Skeletal muscle satellite cell (primary cell): Measurements from ENCODE around the gene CCDC38.

Experiments used
- H3K27me3 ChIP-seq: 2 replicates; pipeline ENCODE4 v1.7.0; 2013; ENCODE audit warnings: low read length; ENCODE audit not compliant: control insufficient read depth, insufficient read depth
- H3K36me3 ChIP-seq: 2 replicates; pipeline ENCODE4 v1.7.0; 2013; ENCODE audit warnings: mild to moderate bottlenecking, control low read depth, low read length; ENCODE audit not compliant: insufficient read depth
- H3K4me1 ChIP-seq: 2 replicates; pipeline ENCODE4 v1.7.0; 2013; ENCODE audit warnings: low read length; ENCODE audit not compliant: control insufficient read depth, insufficient read depth
- H3K4me2 ChIP-seq: 2 replicates; pipeline ENCODE4 v1.7.0; 2013; ENCODE audit warnings: mild to moderate bottlenecking, low read length
- H3K4me3 ChIP-seq: 2 replicates; pipeline ENCODE4 v1.7.0; 2013; ENCODE audit warnings: low read length
- H3K9ac ChIP-seq: 2 replicates; pipeline ENCODE4 v1.7.0; 2013; ENCODE audit warnings: mild to moderate bottlenecking, low read depth, low read length, moderate library complexity
- H3K9me3 ChIP-seq: replicated peaks from 2 replicates; pipeline ENCODE4 v1.7.0; 2013; ENCODE audit warnings: mild to moderate bottlenecking, control low read depth, low read length

Gene CCDC38

DNA sequence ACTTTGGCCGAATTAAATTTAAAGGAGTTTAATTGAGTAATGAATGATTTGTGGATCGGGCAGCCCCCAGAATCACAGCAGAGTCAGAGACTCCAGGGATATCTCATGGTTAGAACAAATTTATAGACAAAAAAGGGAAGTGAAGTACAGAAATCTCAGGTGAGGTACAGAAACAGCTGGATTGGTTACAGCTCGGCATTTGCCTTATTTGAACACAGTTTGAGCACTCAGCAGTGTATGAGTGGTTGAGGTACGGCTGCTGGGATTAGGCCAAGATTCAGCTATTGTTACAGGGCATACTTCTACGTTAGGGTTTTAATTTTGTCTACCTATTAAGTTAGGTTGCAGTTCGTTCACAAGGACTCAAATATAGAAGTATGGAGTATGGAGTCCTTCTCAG, 23.3 kb downstream of the CCDC38 start:
- H3K36me3 ChIP-seq: no peaks in the 10 kb centered on the region
- H3K27me3 ChIP-seq: peaks cover 28% of the 10 kb centered on the region
- no peak overlapping the region for H3K4me3 ChIP-seq
- H3K9me3 ChIP-seq: no peaks in the 10 kb centered on the region
- H3K4me2 ChIP-seq: no peak overlapping the region
- no peak overlapping the region for H3K9ac ChIP-seq
- no peaks in the 10 kb centered on the region for H3K4me1 ChIP-seq

DNA sequence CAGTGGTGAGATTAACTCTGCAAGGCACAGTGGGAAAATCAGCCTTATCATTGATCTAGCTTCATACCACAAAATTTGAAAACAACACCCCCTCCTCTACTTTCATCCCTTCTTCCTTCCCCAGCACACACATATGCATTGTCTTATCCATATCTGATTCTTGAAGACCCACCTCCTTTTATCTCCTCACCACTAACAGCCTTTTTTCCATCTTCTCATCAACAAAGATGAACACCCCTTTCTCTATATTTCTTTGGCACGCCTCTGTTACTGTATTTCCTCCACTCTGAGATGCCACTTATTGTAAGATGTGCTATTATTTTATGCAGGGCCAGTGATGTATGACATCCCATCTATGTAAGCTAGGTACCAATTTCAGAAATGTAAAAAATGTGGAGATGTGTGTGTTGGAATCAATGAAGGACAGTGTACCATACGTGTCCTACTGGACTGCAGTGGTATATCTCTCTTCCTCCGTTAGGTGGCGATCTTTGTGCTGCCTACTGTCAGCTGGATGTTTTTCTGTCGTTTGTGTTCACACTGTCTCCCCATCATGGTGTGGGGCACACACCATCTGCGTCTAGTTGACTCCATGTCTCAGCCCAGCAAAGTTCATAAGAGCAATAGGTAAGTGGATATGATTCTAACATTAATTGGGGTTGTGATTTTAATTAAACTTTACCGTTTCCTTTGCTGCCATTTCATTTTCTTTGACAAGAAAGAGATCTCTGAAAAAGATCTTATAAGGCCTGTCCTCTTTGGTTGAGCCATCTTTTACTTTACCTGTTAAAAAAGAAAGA, 24.0 kb downstream of the CCDC38 start:
- Histone ChIP-seq H3K9ac (no peak overlapping the region), H3K9me3 (no peaks in the 10 kb centered on the region), H3K27me3 (peaks cover 29% of the 10 kb centered on the region), H3K4me2 (no peak overlapping the region), H3K36me3 (no peaks in the 10 kb centered on the region), H3K4me3 (no peak overlapping the region), H3K4me1 (no peaks in the 10 kb centered on the region)

DNA sequence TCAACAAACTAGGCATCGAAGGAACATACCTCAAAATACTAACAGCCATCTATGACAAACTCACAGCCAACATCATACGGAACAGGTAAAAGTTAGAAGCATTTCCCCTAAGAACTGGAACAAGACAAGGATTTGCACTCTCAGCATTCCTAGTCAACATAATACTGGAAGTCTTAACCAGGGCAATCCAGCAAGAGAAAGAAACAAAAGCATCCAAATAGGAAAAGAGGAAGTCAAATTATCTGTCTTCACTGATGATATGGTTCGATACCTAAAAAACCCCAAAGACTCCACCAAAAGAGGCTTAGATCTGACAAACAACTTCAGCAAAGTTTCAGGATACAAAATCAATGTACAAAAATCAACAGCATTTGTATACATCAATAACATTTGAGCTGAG, 32.5 kb downstream of the CCDC38 start:
- no peaks in the 10 kb centered on the region for H3K4me1 ChIP-seq

DNA sequence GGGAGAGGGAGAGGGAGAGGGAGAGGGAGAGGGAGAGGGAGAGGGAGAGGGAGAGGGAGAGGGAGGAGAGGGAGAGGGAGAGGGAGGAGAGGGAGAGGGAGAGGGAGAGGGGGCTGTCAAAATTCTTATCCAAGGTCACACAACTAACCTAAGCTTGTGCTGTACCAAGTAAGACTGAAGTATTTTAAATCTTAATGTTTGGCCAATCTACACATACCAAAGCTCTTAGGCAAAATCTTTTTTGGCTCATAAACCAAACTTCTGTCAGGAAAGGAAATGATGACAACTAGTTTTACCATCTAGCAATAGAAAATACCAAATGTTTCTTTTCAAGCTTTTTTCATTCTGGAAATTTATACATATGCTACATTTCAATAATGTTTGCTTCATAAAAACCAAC, 33.8 kb downstream of the CCDC38 start:
- Histone ChIP-seq H3K4me2 (no peak overlapping the region), H3K4me1 (no peaks in the 10 kb centered on the region), H3K9ac (no peak overlapping the region), H3K9me3 (no peaks in the 10 kb centered on the region), H3K27me3 (peaks cover 52% of the 10 kb centered on the region), H3K4me3 (no peak overlapping the region), H3K36me3 (no peaks in the 10 kb centered on the region)

More for the DNA sequence above, 32.5 kb downstream of the CCDC38 start:
- H3K36me3 ChIP-seq: no peaks in the 10 kb centered on the region
- H3K27me3 ChIP-seq: peaks cover 40% of the 10 kb centered on the region
- no peak overlapping the region for H3K9ac ChIP-seq
- H3K4me3 ChIP-seq: no peak overlapping the region
- H3K9me3 ChIP-seq: no peaks in the 10 kb centered on the region
- H3K4me2 ChIP-seq: no peak overlapping the region

DNA sequence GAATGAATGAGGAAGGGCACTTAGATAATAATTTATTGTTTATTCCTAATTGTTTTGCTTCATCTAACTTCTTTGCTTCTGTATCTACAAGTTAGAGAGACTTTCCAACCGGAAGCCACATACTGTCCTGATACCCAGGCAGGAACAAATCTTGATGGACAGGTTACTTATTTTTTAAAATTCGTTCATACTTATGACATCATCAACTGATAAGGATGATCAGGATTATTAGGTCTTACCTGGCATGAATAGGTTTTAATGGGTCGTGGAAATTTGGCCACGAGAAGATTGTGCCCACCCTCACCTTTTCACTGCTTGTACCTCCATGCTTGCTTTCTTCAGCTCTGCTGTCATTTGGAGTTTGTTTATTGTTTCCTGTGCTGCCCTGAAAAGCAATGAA, 44.3 kb downstream of the CCDC38 start:
- Histone ChIP-seq H3K9ac (no peak overlapping the region), H3K27me3 (peaks cover 38% of the 10 kb centered on the region), H3K4me1 (no peaks in the 10 kb centered on the region), H3K4me3 (no peak overlapping the region), H3K4me2 (no peak overlapping the region), H3K9me3 (no peaks in the 10 kb centered on the region), H3K36me3 (no peaks in the 10 kb centered on the region)

DNA sequence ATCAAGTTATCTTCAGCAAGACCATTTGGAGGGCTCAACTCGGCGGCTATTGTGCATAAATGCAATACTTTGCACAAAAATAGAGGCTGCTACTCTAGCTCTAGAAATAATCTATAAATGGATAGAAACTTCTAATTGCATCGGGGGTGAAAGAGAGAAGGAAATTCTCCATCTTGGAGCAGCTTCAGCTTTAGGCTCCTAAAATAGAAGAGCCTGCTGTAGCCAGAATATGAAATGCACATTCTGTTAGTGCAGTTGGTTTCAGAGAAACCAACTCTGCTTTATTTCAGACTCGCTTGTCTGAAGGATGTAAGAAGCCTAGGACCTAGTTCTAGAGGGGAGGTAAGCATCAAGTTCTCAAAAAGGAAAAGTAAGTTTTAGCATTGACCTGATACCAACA, 45.6 kb downstream of the CCDC38 start:
- Histone ChIP-seq H3K9me3 (no peaks in the 10 kb centered on the region), H3K27me3 (peaks cover 36% of the 10 kb centered on the region), H3K4me3 (no peak overlapping the region), H3K4me1 (no peaks in the 10 kb centered on the region), H3K4me2 (no peak overlapping the region), H3K9ac (no peak overlapping the region), H3K36me3 (no peaks in the 10 kb centered on the region)

DNA sequence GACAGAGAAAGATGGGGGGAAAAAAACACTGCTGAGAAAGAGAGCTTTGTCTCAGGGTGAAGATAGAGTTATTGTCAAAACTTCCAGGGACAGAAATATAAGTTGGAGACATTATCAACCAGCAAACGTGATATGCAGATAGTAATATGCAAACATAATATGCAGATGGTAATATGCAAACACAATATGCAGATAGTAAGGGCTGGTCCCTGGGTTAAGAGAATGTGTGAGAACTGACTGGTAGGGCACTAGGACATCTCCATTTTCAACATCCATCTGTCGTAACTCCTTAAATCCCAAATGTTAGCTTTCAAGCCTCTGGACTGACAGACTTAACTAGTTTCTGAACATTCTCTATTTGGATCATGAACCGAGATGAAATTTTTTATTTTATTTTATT, 51.5 kb downstream of the CCDC38 start:
- Histone ChIP-seq H3K9ac (no peak overlapping the region), H3K4me2 (no peak overlapping the region), H3K9me3 (no peaks in the 10 kb centered on the region), H3K27me3 (peaks cover 16% of the 10 kb centered on the region), H3K4me3 (no peak overlapping the region), H3K4me1 (no peaks in the 10 kb centered on the region), H3K36me3 (no peaks in the 10 kb centered on the region)

DNA sequence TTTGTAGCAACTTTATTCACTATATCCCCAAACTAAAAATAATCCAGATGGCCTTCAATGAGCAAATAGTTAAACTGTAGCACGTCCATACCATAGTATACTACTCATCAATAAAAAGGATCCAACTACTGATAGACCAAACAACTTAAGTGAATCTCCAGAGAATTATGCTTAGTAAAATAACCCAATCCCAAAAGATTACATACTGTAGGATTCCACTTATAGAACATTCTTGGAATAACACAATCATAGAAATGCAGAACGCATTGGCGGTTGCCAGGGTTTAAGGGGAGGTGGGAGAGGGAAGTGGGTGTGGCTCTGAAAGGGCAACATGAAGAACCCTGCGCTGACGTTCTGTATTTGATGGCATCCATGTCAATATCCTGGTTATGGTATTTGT, 55.1 kb downstream of the CCDC38 start:
- no peaks in the 10 kb centered on the region for H3K9me3 ChIP-seq
- H3K27me3 ChIP-seq: peaks cover 16% of the 10 kb centered on the region
- H3K4me1 ChIP-seq: peaks cover 2% of the 10 kb centered on the region
- no peak overlapping the region for H3K9ac ChIP-seq
- no peak overlapping the region for H3K4me3 ChIP-seq
- H3K4me2 ChIP-seq: no peak overlapping the region
- no peaks in the 10 kb centered on the region for H3K36me3 ChIP-seq

DNA sequence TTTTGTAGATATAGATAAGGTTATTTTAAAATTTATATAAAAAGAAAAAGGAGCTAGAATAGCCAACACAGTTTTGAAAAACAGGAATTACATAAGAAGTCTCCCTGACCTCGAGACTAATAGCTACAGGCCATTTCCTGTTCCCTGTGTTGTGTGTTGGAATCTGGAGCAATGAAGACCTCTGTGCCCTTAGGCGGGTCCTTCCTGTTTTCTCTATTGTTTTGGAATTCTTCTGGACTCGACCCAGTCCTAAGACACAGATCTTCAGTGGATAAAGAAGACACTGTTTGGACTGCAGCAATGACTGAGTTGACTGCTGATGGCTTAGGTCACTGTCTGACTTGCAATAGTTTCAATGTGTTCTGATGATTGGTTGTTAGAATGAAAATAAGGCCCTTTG, 57.4 kb downstream of the CCDC38 start:
- no peak overlapping the region for H3K4me2 ChIP-seq
- no peaks in the 10 kb centered on the region for H3K9me3 ChIP-seq
- H3K9ac ChIP-seq: no peak overlapping the region
- no peaks in the 10 kb centered on the region for H3K36me3 ChIP-seq
- H3K27me3 ChIP-seq: peaks cover 5% of the 10 kb centered on the region
- H3K4me3 ChIP-seq: no peak overlapping the region
- peaks cover 3% of the 10 kb centered on the region for H3K4me1 ChIP-seq

DNA sequence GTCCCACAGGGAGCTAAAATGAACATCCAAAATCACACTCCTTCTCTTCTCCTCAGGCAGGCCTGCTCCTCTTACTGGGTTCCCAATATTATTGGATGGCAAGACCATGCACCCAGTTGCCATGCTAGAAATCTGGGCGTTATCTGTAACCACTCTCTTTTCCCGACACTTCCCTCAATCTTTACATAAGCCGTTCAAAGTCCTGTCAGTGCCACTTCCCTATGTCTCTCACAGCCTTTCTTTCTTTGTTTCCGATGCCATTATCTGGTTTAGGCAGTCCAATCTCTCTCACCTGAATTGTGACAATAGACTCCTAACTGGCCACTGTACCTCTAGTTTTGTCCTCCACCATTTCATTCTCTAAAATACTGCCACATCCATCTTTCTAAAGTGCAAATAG, 59.5 kb downstream of the CCDC38 start:
- no peak overlapping the region for H3K9ac ChIP-seq
- no peaks in the 10 kb centered on the region for H3K9me3 ChIP-seq
- H3K4me1 ChIP-seq: peaks cover 3% of the 10 kb centered on the region
- no peaks in the 10 kb centered on the region for H3K36me3 ChIP-seq
- H3K4me2 ChIP-seq: no peak overlapping the region
- peaks cover 2% of the 10 kb centered on the region for H3K27me3 ChIP-seq
- no peak overlapping the region for H3K4me3 ChIP-seq

DNA sequence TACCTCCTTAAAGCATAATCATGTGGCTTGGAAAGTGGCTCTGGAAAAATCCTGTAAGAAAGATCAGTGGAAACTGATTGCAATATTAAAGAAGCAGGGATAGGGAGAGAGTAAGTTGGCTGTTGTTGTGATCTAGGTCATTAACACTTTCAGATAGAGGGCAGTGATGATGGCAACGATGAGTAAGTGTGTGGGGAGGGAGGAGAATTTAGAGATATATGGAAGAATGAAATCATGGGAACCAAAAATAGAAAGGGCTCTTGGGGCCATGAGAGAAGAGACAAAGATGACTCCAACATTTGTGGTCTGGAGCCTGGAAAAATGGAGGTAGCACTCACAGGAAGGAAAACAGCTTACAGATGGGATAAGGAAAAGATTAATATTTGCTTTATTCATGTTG, 60.3 kb downstream of the CCDC38 start:
- Histone ChIP-seq H3K4me1 (peaks cover 3% of the 10 kb centered on the region), H3K4me2 (no peak overlapping the region), H3K27me3 (no peaks in the 10 kb centered on the region), H3K36me3 (no peaks in the 10 kb centered on the region), H3K9me3 (no peaks in the 10 kb centered on the region), H3K9ac (no peak overlapping the region), H3K4me3 (no peak overlapping the region)

DNA sequence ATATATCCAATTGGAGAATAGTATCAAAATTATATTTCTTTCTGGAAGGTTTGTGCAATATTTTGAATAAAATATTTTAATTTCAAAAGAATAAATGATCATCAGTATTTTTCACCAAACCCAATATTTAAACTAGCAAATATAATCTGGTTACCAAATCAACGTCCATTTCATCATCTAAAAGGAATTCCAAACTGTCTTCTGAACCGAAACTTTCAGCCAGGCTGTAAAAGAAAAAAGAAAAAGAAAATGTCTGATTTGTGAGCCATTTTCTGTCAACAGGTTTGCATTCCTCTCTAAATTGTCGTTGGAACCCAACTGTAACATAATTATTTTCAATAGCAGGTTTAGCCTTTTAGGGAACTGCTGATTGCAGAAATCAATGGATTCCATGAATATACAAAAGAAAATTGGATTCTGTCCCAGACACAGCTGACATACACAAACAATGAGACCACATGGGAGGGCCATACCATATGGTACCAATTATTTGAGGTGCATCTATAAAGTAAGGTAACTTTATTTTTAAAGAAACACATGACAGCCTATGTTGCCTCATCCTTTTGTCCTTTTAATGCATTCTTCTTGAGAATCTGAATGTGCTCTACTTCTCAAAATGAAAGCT, 61.0 kb downstream of the CCDC38 start:
- Histone ChIP-seq H3K4me2 (no peak overlapping the region), H3K4me3 (no peak overlapping the region), H3K27me3 (no peaks in the 10 kb centered on the region), H3K36me3 (no peaks in the 10 kb centered on the region), H3K9me3 (no peaks in the 10 kb centered on the region), H3K9ac (no peak overlapping the region), H3K4me1 (peaks cover 3% of the 10 kb centered on the region)
